ENCODE data around the gene SPRED1. TPM values are rescaled to one million over a fixed set of nuclear protein-coding genes. Genes with fewer than 3 reads are reported as not detected.
"Not testable (repeated sequence)": the region's sequence is repeated elsewhere in the genome, so short reads cannot be mapped to it uniquely, and the experiment has no call there.

The SPRED1 gene
- total and polyA plus RNA-seq, 4 experiments from 2014 or later = 0.42 to 0.49 TPM; not detected in 2

- no peak for DNase-seq
- Histone ChIP-seq H3K27me3 (ENCODE audit: insufficient read depth, low read length) (no peaks in the 10 kb centered on the region), H3K27ac (ENCODE audit: low read depth, low read length) (no peak overlapping the region), H3K9me3 (ENCODE audit: control insufficient read depth in 1 of 2, low read length in 2 of 2) (no peaks in the 10 kb centered on the region), H3K4me3 (ENCODE audit: low read length in 2 of 2) (no peak overlapping the region), H3K36me3 (ENCODE audit: insufficient read depth, low read length) (no peaks in the 10 kb centered on the region), H3K4me1 (ENCODE audit: insufficient read depth, low read length) (no peaks in the 10 kb centered on the region)
- Mint-ChIP-seq H3K27ac (no peak overlapping the region), H3K27me3 (peaks cover 3 to 7% of the 10 kb centered on the region in 2 donors), H3K4me3 (no peak overlapping the region), H3K36me3 (no peaks in the 10 kb centered on the region), H3K9me3 (peaks cover 0 to 3% (median 0%) of the 10 kb centered on the region in 8 donors), H3K4me1 (no peaks in the 10 kb centered on the region)
- POLR2A ChIA-PET (ENCODE audit: partially characterized antibody) = no interaction called here
- intact Hi-C loops (cut with micrococcal nuclease) = no loop called here
- CTCF ChIA-PET (ENCODE audit: partially characterized antibody) = interaction anchor here (1.2 kb wide), 1 partner anchor 15 kb away, joined by 3 read pairs; no protein-coding TSS in a partner anchor
Measured at GRCh38 chr15:38267421-38268022, 14.9 kb downstream of the SPRED1 start.

GRCh38 chr15:38271144-38271543 lies 18.5 kb downstream of the SPRED1 start:
- POLR2A ChIA-PET (ENCODE audit: partially characterized antibody) = no interaction called here
- intact Hi-C loops (cut with micrococcal nuclease) = no loop called here
- H3K4me3 Mint-ChIP-seq = no peak overlapping the region
- no peak overlapping the region for H3K27ac Mint-ChIP-seq
- H3K27ac ChIP-seq (ENCODE audit: low read depth, low read length) = no peak overlapping the region
- no peaks in the 10 kb centered on the region for H3K36me3 Mint-ChIP-seq
- no peaks in the 10 kb centered on the region for H3K4me1 ChIP-seq (ENCODE audit: insufficient read depth, low read length)
- CTCF ChIA-PET (ENCODE audit: partially characterized antibody) = no interaction called here
- no peaks in the 10 kb centered on the region for H3K36me3 ChIP-seq (ENCODE audit: insufficient read depth, low read length)
- H3K4me1 Mint-ChIP-seq = peaks cover 0 to 5% (median under 1%) of the 10 kb centered on the region in 4 donors
- H3K4me3 ChIP-seq (ENCODE audit: low read length in 2 of 2) = no peak overlapping the region
- no peak for DNase-seq
- no peaks in the 10 kb centered on the region for H3K27me3 ChIP-seq (ENCODE audit: insufficient read depth, low read length)
- peaks cover 5 to 7% of the 10 kb centered on the region in 2 donors for H3K27me3 Mint-ChIP-seq
- peaks cover 0 to 3% (median 0%) of the 10 kb centered on the region in 8 donors for H3K9me3 Mint-ChIP-seq
- no peaks in the 10 kb centered on the region for H3K9me3 ChIP-seq (ENCODE audit: control insufficient read depth in 1 of 2, low read length in 2 of 2)

GRCh38 chr15:38271895-38272294 lies 19.3 kb downstream of the SPRED1 start:
- intact Hi-C loops (cut with micrococcal nuclease) = no loop called here
- Mint-ChIP-seq H3K4me3 (no peak overlapping the region), H3K4me1 (peaks cover 0 to 5% (median under 1%) of the 10 kb centered on the region in 4 donors), H3K9me3 (peaks cover 0 to 3% (median 0%) of the 10 kb centered on the region in 8 donors), H3K36me3 (no peaks in the 10 kb centered on the region), H3K27me3 (peaks cover 5 to 7% of the 10 kb centered on the region in 2 donors), H3K27ac (no peak overlapping the region)
- Histone ChIP-seq H3K36me3 (ENCODE audit: insufficient read depth, low read length) (no peaks in the 10 kb centered on the region), H3K9me3 (ENCODE audit: control insufficient read depth in 1 of 2, low read length in 2 of 2) (no peaks in the 10 kb centered on the region), H3K4me1 (ENCODE audit: insufficient read depth, low read length) (no peaks in the 10 kb centered on the region), H3K27me3 (ENCODE audit: insufficient read depth, low read length) (no peaks in the 10 kb centered on the region), H3K27ac (ENCODE audit: low read depth, low read length) (no peak overlapping the region), H3K4me3 (ENCODE audit: low read length in 2 of 2) (no peak overlapping the region)
- no peak for DNase-seq
- ChIA-PET POLR2A (ENCODE audit: partially characterized antibody) (no interaction called here), CTCF (ENCODE audit: partially characterized antibody) (no interaction called here)

- H3K27ac ChIP-seq (ENCODE audit: low read depth, low read length); H3K27me3 Mint-ChIP-seq; H3K27ac Mint-ChIP-seq; H3K9me3 Mint-ChIP-seq; H3K4me1 Mint-ChIP-seq; H3K4me1 ChIP-seq (ENCODE audit: insufficient read depth, low read length); H3K36me3 Mint-ChIP-seq; H3K4me3 Mint-ChIP-seq; DNase-seq; H3K27me3 ChIP-seq (ENCODE audit: insufficient read depth, low read length); CTCF ChIA-PET (ENCODE audit: partially characterized antibody); intact Hi-C loops (cut with micrococcal nuclease); H3K36me3 ChIP-seq (ENCODE audit: insufficient read depth, low read length); H3K4me3 ChIP-seq (ENCODE audit: low read length in 2 of 2); POLR2A ChIA-PET (ENCODE audit: partially characterized antibody); H3K9me3 ChIP-seq (ENCODE audit: control insufficient read depth in 1 of 2, low read length in 2 of 2): not testable (repeated sequence)
Measured at GRCh38 chr15:38272431-38272830, 19.8 kb downstream of the SPRED1 start.

- ChIA-PET POLR2A (ENCODE audit: partially characterized antibody) (no interaction called here), CTCF (ENCODE audit: partially characterized antibody) (no interaction called here)
- peaks cover 7 to 12% of the 10 kb centered on the region in 2 donors for H3K27me3 Mint-ChIP-seq
- H3K4me3 Mint-ChIP-seq = no peak overlapping the region
- intact Hi-C loops (cut with micrococcal nuclease) = no loop called here
- no peaks in the 10 kb centered on the region for H3K27me3 ChIP-seq (ENCODE audit: insufficient read depth, low read length)
- no peak overlapping the region for H3K27ac ChIP-seq (ENCODE audit: low read depth, low read length)
- H3K36me3 Mint-ChIP-seq = no peaks in the 10 kb centered on the region
- no peaks in the 10 kb centered on the region for H3K9me3 ChIP-seq (ENCODE audit: control insufficient read depth in 1 of 2, low read length in 2 of 2)
- no peak for DNase-seq
- no peaks in the 10 kb centered on the region for H3K4me1 ChIP-seq (ENCODE audit: insufficient read depth, low read length)
- H3K4me3 ChIP-seq (ENCODE audit: low read length in 2 of 2) = no peak overlapping the region
- peaks cover 0 to 5% (median under 1%) of the 10 kb centered on the region in 4 donors for H3K4me1 Mint-ChIP-seq
- H3K9me3 Mint-ChIP-seq = peaks cover 0 to 3% (median 0%) of the 10 kb centered on the region in 8 donors
- H3K27ac Mint-ChIP-seq = no peak overlapping the region
- no peaks in the 10 kb centered on the region for H3K36me3 ChIP-seq (ENCODE audit: insufficient read depth, low read length)
Measured at GRCh38 chr15:38274135-38274534, 21.5 kb downstream of the SPRED1 start.

GRCh38 chr15:38275959-38276358 lies 23.3 kb downstream of the SPRED1 start:
- H3K4me1 Mint-ChIP-seq = peaks cover 0 to 5% (median under 1%) of the 10 kb centered on the region in 4 donors
- peaks cover 0 to 3% (median 0%) of the 10 kb centered on the region in 8 donors for H3K9me3 Mint-ChIP-seq
- no peaks in the 10 kb centered on the region for H3K36me3 Mint-ChIP-seq
- H3K4me3 Mint-ChIP-seq = no peak overlapping the region
- Histone ChIP-seq H3K27me3 (ENCODE audit: insufficient read depth, low read length) (no peaks in the 10 kb centered on the region), H3K9me3 (ENCODE audit: control insufficient read depth in 1 of 2, low read length in 2 of 2) (no peaks in the 10 kb centered on the region), H3K36me3 (ENCODE audit: insufficient read depth, low read length) (no peaks in the 10 kb centered on the region), H3K4me1 (ENCODE audit: insufficient read depth, low read length) (no peaks in the 10 kb centered on the region), H3K4me3 (ENCODE audit: low read length in 2 of 2) (no peak overlapping the region), H3K27ac (ENCODE audit: low read depth, low read length) (no peak overlapping the region)
- H3K27me3 Mint-ChIP-seq = peaks cover 10 to 16% of the 10 kb centered on the region in 2 donors
- H3K27ac Mint-ChIP-seq = no peak overlapping the region
- POLR2A ChIA-PET (ENCODE audit: partially characterized antibody) = no interaction called here
- intact Hi-C loops (cut with micrococcal nuclease) = no loop called here
- CTCF ChIA-PET (ENCODE audit: partially characterized antibody) = no interaction called here
- no peak for DNase-seq

- H3K9me3 Mint-ChIP-seq; H3K4me1 ChIP-seq (ENCODE audit: insufficient read depth, low read length); H3K4me3 ChIP-seq (ENCODE audit: low read length in 2 of 2); H3K4me3 Mint-ChIP-seq; H3K4me1 Mint-ChIP-seq; DNase-seq; POLR2A ChIA-PET (ENCODE audit: partially characterized antibody); intact Hi-C loops (cut with micrococcal nuclease); H3K27ac Mint-ChIP-seq; CTCF ChIA-PET (ENCODE audit: partially characterized antibody); H3K36me3 ChIP-seq (ENCODE audit: insufficient read depth, low read length); H3K36me3 Mint-ChIP-seq; H3K27me3 ChIP-seq (ENCODE audit: insufficient read depth, low read length); H3K27ac ChIP-seq (ENCODE audit: low read depth, low read length); H3K9me3 ChIP-seq (ENCODE audit: control insufficient read depth in 1 of 2, low read length in 2 of 2): not testable (repeated sequence)
- H3K27me3 Mint-ChIP-seq = peaks cover 10 to 13% of the 10 kb centered on the region in 2 donors
Measured at GRCh38 chr15:38277281-38277680, 24.6 kb downstream of the SPRED1 start.

- Histone ChIP-seq H3K9me3 (ENCODE audit: control insufficient read depth in 1 of 2, low read length in 2 of 2) (no peaks in the 10 kb centered on the region), H3K27me3 (ENCODE audit: insufficient read depth, low read length) (no peaks in the 10 kb centered on the region), H3K36me3 (ENCODE audit: insufficient read depth, low read length) (no peaks in the 10 kb centered on the region), H3K4me1 (ENCODE audit: insufficient read depth, low read length) (no peaks in the 10 kb centered on the region), H3K27ac (ENCODE audit: low read depth, low read length) (no peak overlapping the region), H3K4me3 (ENCODE audit: low read length in 2 of 2) (no peak overlapping the region)
- H3K4me1 Mint-ChIP-seq = no peaks in the 10 kb centered on the region
- H3K27ac Mint-ChIP-seq = no peak overlapping the region
- no peak for DNase-seq
- H3K27me3 Mint-ChIP-seq = peaks cover 20% of the 10 kb centered on the region in 2 donors
- no peaks in the 10 kb centered on the region for H3K9me3 Mint-ChIP-seq
- CTCF ChIA-PET (ENCODE audit: partially characterized antibody) = no interaction called here
- no peak overlapping the region for H3K4me3 Mint-ChIP-seq
- intact Hi-C loops (cut with micrococcal nuclease) = no loop called here
- H3K36me3 Mint-ChIP-seq = no peaks in the 10 kb centered on the region
- POLR2A ChIA-PET (ENCODE audit: partially characterized antibody) = no interaction called here
Measured at GRCh38 chr15:38281031-38281430, 28.4 kb downstream of the SPRED1 start.

Data from CD4-positive, alpha-beta memory T cell (primary cell).